Activated CD4-positive, alpha-beta T cell treated with anti-CD3 and anti-CD28 coated beads, Interleukin-2, Interleukin-6, amounts not matched to agents 100 ng/mL and 50 ng/mL, durations not matched to agents 16 hours and 8 hours (primary cell): ENCODE data around the gene BIN1.
A peak's percentile ranks its signal among the peaks of the same experiment; 100 is the strongest.

Experiments
- DNase-seq: peaks from one replicate; pipeline ENCODE4 v3.0.0-alpha.2; 2020

The BIN1 gene

DNA sequence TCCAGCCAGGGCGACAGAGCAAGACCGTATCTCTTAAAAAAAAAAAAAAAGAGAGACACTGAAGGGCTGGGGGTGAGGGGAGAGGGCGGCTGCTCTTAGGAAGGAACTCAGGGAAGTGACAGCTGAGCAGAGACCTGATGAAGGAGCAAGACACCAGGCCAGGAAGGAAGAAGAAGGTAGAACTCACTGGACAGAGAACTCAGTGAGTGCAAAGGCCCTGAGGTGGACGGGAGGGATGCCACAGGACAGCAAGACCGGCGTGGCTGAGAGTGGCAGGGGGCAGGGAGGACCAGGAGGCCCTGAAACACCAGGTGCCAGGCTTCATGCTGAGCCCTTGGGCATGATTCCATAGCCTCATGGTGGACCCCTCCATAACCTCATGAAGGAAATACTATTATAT is 18.2 kb downstream of the BIN1 start:
- no peak for DNase-seq

DNA sequence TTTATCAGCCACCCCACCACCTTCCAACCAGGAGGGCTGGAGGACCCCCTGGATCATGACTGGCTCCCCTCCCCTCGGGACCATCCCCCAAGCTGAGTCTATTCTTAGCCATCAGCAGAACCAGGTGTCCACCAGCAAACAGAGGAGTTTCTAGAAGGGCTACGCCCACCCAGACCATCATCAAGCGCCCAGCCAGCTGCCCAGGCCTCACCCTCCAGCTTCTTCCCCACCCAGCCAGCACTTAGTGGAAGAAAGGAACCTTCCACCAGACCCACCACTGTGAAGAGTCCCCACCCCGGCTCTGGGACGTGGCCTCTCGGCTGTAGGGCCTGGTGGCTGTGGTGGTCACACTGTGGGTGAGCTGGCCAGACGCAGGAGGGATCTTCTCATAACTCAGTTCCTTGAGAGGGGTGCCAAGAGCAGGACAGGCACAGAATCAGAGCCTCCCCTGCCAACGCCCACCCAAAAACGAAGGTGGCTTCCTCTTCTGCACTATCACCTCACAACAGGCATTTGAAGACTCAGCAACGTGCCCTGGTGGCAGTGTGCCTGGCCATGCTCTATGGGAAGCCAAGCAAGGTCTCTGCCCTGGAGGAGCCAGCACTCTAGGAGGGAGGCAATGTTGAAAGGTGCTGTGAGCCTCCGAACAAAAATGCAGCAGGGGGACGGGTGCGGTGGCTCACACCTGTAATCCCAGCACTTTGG is 19.0 kb downstream of the BIN1 start:
- DNase-seq, result no peak

DNA sequence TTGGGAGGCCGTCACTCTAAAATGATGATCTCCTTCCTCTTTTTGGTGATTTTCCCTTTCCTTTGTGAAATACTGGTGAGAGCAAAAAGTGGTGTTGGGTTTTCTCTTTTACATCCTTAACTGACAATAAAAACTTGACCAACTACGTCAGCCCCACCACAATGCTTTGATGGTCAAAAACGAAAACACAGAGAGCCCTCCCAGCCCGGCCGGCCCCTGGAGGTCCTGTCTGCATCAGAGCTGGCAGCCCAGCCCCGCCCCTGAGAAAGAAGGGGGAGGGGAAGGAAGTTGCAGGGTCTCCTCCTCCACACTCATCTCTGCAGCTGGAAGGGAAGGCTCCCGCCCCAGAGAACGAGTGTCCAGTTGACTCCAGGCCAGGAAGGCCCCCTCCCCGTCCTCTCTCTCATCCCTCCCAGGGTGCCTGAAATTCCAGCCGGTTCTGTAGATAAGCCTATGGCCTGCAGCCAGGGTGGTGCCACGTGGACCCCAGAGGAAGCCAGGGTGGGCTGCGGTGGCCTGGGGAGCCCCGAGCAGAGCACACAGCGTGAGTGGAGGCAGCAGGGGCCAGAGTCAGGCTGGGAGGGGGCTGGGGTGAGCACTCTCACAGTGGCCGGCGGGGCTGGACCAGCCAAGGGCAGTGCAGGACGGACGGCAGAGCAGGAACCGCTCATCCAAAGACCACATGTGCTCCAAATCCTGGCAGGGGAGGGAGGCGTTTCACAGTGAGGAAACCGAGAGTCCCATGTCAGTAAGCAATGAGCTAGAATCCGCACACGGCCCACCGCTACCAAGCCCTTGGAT is 19.8 kb downstream of the BIN1 start:
- no peak for DNase-seq

DNA sequence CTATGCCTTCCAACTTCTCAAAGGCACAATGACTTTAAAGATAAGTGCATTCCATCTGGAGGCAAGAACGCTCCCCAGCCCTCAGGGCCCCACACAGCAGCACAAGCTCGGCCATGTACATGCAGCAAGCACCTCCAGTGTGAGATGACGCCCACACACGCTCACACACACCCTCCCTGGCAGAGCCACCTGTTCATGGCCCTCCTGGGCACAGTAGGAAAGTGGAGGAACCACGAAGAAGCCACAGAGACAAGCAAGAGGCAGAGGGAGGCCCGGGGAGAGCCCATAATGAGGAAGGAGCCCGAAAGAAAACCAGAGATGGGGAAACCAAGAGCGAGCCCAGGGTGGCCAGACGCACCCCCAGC is 21.7 kb downstream of the BIN1 start:
- DNase-seq, result no peak

DNA sequence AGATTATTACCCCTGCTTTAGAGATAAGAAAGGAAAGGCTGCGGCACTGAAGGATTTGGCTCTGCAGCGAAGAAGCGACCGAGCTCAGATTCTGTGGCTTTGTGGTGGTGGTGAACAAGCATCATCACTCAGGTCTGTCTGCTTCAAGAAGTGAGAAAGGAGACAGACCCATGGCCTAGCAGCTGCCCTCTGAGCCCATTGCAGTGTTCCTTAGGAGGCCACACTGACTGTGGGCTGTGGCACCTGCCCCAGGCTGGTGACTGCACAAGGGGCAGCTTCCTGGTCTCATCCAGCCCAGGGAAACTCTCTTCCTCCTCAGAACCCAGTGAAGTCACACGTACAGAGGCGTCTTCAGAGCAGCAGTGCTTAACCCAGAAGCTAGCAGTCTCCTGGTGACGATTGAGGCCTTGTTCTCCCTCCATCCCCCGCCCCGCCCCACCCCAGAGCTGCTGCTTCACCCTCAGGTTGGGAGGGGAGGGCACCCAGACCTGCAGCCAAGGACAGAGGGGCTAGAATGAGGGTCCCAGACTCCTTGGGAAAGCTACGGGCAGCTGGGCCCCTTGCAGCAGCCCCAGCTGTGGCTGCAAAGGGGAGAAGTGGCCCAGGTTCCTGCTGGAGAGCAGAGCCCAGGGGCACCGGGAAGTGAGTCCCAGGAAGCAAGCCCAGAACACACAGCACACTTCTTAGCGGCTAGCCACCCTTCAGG is 22.2 kb downstream of the BIN1 start:
- DNase-seq, result peak; percentile 34

DNA sequence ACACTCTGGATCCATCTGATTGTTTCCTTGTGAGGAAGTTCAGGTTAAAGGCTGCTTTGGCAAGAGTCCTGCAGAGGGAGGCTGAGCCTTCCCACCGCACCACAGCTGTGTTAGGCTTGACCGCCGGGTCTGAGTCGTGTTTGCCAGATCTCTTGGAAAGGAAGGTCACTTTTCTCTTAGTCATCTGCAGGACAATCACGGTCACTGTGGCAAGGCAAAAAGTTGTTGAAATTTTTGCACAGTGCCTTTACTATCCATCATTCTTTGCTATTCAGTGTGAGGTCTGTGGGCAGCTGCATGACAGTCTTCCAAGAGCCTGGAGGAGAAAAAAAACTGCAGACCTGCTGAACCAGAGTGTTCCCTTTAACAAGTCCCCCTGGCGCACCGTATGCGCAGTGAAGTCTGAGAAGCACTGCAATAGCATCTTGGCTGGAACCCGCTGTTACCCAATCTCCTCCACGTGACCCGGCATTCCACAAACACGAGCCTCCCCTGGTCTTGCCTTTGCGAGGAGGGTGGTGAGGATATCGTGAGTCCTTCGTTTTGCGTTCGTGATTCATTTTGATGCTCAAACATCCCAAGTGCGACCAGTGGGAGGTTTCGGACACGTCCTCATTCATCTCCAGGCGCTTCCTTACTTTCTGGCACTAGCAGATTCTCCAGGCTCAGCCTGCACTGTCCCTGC is 23.0 kb downstream of the BIN1 start:
- DNase-seq, result no peak

DNA sequence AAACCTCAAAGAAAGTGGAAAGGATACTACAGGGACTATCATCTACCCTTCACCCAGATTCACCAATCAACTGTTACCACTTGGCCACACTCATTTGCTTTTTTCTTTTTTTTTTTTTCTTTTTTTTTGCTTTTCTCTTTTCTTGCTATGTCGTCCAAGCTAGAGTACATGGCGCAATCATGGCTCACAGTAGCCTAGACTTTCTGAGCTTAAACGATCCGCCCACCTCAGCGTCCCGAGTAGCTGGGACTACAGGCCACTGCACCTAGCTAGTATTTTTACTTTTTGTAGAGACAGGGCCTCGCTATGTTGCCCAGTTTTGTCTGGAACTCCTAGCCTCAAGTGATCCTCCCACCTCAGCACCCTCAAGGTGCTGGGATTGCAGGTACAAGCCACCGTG is 24.0 kb downstream of the BIN1 start:
- no peak for DNase-seq

DNA sequence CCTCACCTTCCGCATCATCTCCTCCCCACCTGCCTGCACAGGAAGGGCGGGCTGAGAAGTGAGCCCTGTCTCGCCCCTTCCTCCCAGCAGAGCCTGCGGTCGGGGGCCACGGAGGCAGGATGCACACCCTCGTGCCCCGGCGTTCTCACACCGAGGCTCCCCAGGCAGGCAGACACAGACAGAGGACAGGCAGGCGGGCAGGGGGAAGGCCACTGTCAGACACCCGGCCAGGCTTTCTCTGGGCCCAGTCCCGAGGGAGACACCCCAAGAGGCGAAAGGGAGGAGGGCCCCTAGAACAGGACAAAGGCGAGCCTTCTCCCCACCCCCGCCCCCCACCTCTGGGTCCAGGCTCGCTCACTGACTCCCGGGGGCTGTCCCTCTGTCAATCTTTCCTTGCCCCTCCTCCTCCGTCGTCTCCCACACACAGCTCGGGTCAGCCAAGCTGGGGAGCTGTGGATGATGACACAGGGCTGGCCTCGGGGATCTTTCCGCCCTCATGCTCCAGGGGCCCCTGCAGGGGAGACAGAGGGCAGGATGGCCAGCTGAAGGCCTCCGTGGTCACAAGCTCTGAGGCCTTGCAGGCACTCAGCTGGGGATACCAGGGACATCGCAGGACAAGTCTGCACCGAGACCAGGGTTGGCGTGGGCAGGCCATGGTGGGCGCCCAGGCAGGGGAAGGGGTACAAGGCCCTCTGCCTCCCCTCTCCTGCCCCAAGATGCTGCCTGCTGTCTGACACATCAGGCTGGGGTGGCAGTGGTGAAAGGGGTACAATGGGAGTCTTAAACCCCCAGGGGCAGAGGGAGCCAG is 24.9 kb downstream of the BIN1 start:
- DNase-seq, result peak; percentile 87

DNA sequence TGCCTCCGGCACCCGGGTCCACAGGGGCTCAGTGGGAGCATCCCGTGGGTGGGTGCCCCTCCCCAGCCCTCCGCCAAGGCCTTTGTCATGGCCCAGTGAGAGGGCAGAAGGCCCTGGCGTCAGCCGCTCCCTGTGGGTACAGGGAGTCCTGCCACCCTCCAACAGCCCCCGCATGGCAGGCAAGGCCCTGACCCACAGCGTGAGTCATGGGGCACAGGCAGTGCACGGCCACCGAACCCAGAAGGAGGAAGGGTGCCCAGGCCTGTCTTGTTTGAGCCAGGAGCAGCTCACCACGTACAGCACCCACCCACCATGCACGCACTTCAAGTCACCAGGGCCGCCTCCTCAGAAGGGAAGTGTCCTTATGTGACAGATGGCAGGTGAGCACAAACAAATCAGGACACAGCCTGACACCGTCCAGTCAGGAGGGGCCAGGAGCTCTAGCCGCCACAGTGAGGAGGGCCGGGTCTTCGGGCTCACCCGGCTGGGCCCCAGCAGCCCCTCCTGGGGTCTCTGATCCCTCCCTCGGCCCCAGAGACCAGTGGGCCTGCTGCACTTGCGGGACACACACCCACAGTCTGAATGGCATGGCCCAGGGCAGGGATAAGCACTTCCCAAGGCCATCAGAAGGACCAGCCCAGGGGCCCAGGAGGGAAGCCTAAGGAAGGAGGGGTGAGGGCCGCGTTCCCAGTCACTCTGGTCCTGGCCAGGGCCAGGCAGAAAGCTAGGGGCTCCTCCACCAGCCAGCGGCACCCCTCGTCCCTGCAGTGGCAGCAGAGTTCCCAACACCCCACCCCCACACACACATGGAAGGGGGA is 25.8 kb downstream of the BIN1 start:
- DNase-seq, result peak; percentile 64

DNA sequence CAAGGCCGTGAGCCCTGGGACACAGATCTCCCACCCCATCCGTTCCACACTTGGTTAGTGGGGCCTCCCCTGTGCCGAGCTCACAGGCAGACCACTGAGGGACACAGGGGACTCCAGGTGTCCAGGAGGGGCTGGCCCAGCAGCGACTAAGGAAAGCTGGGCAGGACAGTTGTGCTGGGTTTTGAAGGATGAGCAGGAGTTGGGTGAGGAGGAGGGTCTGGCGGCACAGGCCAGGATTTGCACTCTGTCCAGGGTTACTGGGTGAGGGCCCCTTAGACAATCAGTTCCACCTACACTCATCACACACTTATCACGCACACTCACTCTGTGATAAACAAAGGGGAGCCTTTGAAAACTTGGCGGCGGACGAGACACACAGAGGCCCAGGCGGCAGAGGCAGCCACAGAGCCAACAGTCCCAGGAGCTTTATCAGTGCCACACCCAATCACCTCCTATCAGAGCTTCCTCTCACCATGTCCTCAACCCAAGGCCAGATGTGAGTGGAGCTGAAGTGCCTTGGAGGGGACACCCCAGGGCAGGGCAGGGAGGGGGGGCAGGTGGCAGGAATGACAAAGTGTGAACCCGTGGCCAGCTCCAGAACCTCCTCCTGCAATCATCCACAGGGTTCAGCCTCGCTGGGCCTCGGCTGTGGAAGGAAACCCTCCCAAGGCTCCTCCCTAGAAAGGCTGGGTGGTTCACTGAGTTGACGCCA is 26.6 kb downstream of the BIN1 start:
- peak; percentile 80 for DNase-seq

DNA sequence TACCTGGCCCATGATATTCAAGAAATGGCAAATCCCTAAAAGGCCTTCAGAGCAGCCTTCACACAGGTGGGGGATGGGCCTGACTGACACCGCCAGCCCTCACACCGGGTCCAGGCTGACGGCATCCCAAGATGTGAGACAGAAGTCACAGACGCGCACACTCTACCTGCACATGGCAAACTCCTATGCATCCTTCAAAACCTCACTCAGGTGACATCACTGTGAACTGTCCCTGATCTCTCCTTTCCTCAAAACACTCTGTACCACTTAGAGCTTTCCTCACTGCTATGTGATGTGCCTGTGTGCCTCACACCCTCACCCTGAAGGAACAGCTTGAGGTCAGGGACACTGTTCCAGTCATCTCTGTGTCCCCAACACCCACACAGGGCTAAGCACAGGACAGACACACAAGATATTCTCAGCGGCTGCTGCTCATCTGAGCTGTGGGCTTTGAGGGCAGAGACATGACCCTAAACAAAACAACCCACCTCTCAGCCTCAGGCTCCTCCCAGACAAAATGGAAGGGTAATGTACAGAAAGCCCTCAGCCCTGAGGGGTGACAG is 27.5 kb downstream of the BIN1 start:
- peak; percentile 29 for DNase-seq

DNA sequence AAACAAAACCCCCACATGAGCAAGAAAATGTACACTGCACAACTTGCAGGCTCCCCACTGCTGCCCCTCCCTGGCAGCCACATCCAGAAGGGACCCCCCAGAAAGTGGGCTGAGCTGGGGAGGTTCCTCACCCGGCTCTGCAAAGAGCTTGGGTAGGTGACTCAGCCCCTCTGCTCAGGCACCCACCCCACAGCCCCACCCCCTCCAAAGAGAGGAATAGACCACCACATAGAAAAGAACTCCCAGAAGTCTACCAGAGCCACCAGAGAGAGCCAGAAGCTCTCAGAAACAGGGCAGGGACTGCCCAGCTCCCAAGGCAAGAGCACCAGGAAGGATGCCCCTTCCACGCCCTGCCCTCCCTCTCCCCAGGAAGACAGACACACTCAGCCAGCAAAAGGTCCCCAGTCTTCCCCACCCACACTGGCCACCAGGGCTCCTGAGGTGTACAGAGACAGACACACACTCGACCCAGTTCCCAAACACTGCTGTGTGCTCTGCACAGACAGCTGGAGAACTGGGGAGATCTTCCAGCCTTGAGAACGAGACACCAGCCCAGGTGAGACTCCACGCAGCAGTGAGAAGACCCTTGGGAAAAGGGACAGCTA is 28.2 kb downstream of the BIN1 start:
- peak; percentile 10 for DNase-seq

DNA sequence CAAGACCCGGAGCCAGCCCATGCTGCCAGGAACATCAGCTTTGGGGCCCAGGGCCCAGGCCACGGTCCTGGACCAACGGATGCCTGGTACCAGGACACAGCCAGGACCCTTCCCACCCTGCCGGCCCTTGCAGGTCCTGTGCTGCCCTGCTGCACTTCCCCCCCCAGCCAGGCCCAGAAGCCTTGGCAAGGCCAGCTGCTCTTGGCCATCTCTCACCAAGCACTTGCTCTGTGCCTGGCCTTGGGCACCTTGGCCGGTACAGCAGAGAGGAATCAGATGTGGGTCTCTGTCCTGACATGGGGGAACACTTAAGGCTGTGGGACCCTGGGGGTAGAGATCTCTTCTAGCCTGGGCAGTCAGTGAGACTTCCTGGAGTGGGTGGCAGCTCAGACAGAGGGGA is 28.9 kb downstream of the BIN1 start:
- no peak for DNase-seq

DNA sequence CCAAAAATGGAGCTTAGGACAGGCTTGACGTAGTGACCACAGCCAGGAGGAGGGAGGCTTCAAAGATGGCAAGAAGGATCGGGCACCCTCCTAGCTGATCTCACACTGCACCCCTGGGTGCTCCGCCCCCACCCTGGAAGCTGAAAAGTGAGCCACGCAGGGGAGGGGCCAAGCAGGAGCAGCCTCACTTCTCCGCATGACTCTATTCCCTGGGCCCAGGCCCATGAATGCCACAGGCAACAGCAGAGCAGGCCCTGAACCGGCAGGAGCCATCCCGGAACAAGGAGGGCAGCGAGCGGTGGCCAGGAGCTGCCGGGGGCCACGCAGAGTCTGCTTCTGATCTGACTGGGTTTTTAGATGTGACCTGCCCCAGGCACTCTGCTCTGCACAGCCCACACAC is 30.0 kb downstream of the BIN1 start:
- no peak for DNase-seq

DNA sequence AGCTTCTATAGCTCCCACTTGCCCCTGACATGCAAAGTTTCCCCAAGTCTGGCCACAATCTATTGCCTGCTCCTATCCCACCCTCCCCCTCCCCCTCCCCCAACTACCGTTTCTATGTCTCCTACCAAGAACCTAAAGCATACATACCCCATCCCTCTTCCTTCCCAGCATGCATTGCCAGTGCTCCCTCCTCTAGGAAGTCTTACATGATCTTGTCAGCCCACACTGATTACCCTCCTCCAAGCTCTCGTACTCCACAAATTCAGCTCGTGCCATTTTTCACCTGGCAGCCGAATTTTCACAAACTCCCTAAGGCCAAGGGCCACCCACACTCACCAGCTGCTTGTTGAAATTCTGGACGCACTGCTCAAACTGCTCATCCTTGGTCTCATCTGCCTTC is 30.7 kb downstream of the BIN1 start:
- DNase-seq, result no peak

DNA sequence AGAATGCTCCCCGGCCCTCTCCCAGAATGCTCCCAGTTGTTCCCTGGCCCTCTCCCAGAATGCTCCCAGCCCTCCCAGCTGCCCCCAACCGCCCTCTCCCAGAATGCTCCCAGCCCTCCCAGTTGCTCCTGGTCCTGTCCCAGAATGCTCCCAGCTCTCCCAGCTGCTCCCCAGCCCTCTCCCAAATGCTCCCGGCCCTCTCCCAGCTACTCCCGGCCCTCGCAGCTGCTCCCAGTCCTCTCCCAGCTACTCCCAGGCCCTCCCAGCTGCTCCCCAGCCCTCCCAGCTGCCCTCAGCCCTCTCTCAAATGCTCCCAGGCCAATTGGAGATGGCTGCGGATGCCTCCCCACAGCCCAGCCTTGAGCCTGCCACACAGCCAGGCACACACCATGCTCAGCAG is 31.1 kb downstream of the BIN1 start:
- DNase-seq, result no peak

DNA sequence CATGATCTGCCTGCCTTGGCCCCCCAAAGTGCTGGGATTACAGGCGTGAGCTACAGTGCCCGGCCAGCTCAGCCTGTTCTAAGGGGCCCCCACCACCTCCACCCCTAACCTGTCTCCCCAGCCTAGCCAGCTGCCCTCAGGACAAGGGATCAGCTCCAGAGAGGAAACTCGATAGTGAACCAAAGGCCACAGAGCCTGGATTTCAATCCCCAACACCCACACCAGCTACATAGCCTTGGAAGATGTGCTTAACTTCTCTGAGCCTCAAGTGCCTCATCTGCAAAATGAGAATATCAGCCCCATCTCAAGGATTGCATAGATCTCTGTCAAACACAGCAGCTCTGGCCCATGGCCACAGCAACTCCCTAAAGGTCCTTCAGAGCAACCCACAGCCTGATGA is 32.0 kb downstream of the BIN1 start:
- no peak for DNase-seq

DNA sequence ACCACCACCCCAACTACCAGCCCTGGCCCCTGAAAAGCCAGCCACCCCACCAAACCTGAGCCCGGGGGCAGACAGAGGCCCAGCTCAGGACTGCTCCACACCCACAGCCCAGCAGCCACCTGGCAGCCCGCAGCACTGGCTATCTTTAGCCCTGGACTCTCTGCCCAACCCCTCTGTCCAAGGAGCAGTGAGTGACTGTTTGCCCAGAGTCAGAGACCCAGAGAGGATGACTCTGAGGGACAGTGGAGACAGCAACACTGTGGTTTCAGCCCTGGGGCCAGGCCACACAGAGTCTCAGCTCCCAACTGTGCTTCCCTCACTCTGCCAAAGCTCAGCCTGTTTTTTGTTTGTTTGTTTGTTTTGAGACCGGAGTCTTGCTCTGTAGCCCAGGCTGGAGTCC is 32.6 kb downstream of the BIN1 start:
- DNase-seq, result no peak

DNA sequence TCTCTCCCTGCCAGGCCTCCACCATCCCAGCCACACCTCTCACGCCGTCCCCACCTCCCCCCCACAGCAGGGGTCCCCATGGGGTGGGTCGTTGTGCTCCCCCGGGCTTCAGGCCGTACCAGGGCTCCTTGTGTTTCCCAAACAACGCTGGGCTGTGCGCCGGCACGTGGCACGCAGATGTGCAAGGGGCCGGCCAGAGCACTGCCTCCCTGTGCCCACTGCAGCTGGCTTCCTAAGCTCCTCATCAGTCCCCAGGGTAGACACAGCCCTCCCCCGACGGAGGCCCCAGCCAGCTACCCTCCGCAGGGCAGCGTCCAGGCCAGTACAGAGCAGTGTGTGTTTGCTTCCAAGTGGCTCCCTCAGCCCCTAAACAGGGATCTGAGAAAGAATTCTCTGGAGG is 34.0 kb downstream of the BIN1 start:
- no peak for DNase-seq

DNA sequence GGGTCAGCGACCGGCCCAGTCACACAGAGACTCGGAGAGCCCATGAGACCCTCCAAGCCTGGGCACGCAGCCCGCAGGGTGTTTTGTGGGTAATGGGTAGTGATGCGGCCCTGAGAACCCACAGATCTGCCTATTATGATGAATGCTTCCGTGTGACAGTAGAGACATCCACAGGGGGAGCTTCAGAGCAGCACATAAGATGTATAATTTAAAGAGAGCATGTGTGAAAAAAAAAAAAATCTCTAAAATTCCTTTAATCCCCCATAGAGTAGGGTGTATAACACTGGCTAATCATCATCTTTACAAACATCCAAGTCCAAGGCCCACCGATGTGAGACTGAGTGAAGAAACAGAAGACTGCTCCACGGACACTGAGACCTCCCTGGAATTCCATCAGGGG is 34.6 kb downstream of the BIN1 start:
- DNase-seq, result no peak
